GM12878 (cell line): ENCODE measurements around the gene NPM1. TPM values are rescaled to one million over a fixed set of nuclear protein-coding genes. Genes with fewer than 3 reads are reported as not detected.

ENCODE experiments used
- ATAC-seq: fragments of 200-7000 bp; cut with Tn5 transposase; 3 replicates; pipeline ENCODE4 v1.9.1; 2020; ENCODE audit warnings: mild to moderate bottlenecking, moderate library complexity
- BruUV-seq: library from RNA; stranded (reverse); fragments of 400-500 nt; replicated peaks from 2 replicates; lab custom pipeline; 2021; lab: Mats Ljungman, UMichigan
- CTCF ChIA-PET: fragments of 300-600 bp; sonication (Branson Sonifier 250); formaldehyde crosslinking; extraction: SDS; loops from one replicate; lab custom pipeline; 2021; ENCODE audit warnings: inconsistent platforms; lab: Yijun Ruan, JAX
- POLR2A ChIA-PET: fragments of 350-600 bp; formaldehyde crosslinking; extraction: SDS; loops from one replicate; lab custom pipeline; 2021; ENCODE audit warnings: inconsistent platforms; lab: Charles Lee
- RAD21 ChIA-PET: fragments of 300-600 bp; sonication (Branson Sonifier 250); formaldehyde crosslinking; loops from one replicate; lab custom pipeline; 2023; ENCODE audit warnings: antibody characterized with exemption; ENCODE audit not compliant: unreplicated experiment; lab: Charles Lee
- SMC1A ChIA-PET: fragments of 300-600 bp; sonication (Branson Sonifier 250); formaldehyde crosslinking; loops from one replicate; lab custom pipeline; 2023; ENCODE audit not compliant: unreplicated experiment, uncharacterized antibody; lab: Charles Lee
- DNase-seq: peaks from one replicate; pipeline ENCODE4 v3.0.0-alpha.2; 2011; ENCODE audit warnings: low read depth, low spot score
- FAIRE-seq: peaks from 3 replicates; lab custom pipeline; 2011; peaks lifted over from hg19 to GRCh38; lab: Jason Lieb, UNC
- H2AFZ ChIP-seq: 2 replicates; pipeline ENCODE4 v1.6.0; 2011; ENCODE audit warnings: low read depth, low read length, control low read depth; ENCODE audit not compliant: control insufficient read depth
- H3K27ac ChIP-seq: 2 replicates; pipeline ENCODE4 v1.5.1; 2011; ENCODE audit warnings: control low read depth; ENCODE audit not compliant: control insufficient read depth, insufficient read depth
- H3K27me3 ChIP-seq, 2 experiments: replicated peaks in 1 of 2; 2 replicates each; pipeline versions ENCODE4 v1.6.0 to v1.6.1; 2011; ENCODE audit warnings: low read length in 1 of 2; ENCODE audit not compliant: control insufficient read depth in 2 of 2, insufficient read depth in 2 of 2
- H3K36me3 ChIP-seq, 2 experiments: 2 replicates each; pipeline ENCODE4 v1.5.1; 2011; ENCODE audit warnings: low read length in 1 of 2; ENCODE audit not compliant: control insufficient read depth in 2 of 2, insufficient read depth in 2 of 2
- H3K4me1 ChIP-seq: 2 replicates; pipeline ENCODE4 v1.6.1; 2011; ENCODE audit warnings: mild to moderate bottlenecking, low read length, moderate library complexity, mixed read lengths; ENCODE audit not compliant: control insufficient read depth, insufficient read depth
- H3K4me2 ChIP-seq: 2 replicates; pipeline ENCODE4 v1.6.0; 2011; ENCODE audit warnings: control low read depth; ENCODE audit not compliant: control insufficient read depth, insufficient read depth
- H3K4me3 ChIP-seq: fragments of 200-600 bp; sonication (generic); 2 replicates; pipeline ENCODE4 v1.5.1; 2016
- H3K79me2 ChIP-seq: 2 replicates; pipeline ENCODE4 v1.6.0; 2011; ENCODE audit warnings: low read length; ENCODE audit not compliant: control insufficient read depth, insufficient read depth
- H3K9ac ChIP-seq: 2 replicates; pipeline ENCODE4 v1.8.0; 2011; ENCODE audit warnings: low read length, control low read depth, mixed read lengths; ENCODE audit not compliant: control insufficient read depth, insufficient read depth
- H3K9me3 ChIP-seq: replicated peaks from 3 replicates; pipeline ENCODE4 v1.5.1; 2011; ENCODE audit warnings: mild to moderate bottlenecking, low read length; ENCODE audit not compliant: control insufficient read depth, insufficient read depth
- H4K20me1 ChIP-seq: 2 replicates; pipeline ENCODE4 v1.6.0; 2011; ENCODE audit not compliant: control insufficient read depth, insufficient read depth
- CHD4 ChIP-seq: fragments of 200-600 bp; sonication (generic); IDR thresholded peaks from 2 replicates; pipeline ENCODE4 v1.6.1; 2016; ENCODE audit warnings: mild to moderate bottlenecking
- CREB1 ChIP-seq: IDR thresholded peaks from 2 replicates; pipeline ENCODE4 v1.6.1; 2012; ENCODE audit warnings: low read depth, mild to moderate bottlenecking, inconsistent platforms
- ESRRA ChIP-seq: IDR thresholded peaks from 2 replicates; pipeline ENCODE4 v1.6.1; 2012; ENCODE audit warnings: mild to moderate bottlenecking, low read length, improper control_type of control experiment
- FOS ChIP-seq: IDR thresholded peaks from 3 replicates; pipeline ENCODE4 v1.6.1; 2011; ENCODE audit warnings: borderline replicate concordance; ENCODE audit not compliant: insufficient read length; ENCODE audit errors: extremely low read depth
- FOXK2 ChIP-seq: fragments of 450-650 bp; IDR thresholded peaks from 2 replicates; pipeline ENCODE4 v1.6.1; 2017; ENCODE audit warnings: mild to moderate bottlenecking, moderate library complexity
- IKZF2 ChIP-seq, 2 experiments: fragments of 450-650 bp; IDR thresholded peaks; 2 replicates each; pipeline ENCODE4 v1.6.1; 2017; ENCODE audit warnings: mild to moderate bottlenecking in 2 of 2, moderate library complexity in 2 of 2
- JUNB ChIP-seq: IDR thresholded peaks from 2 replicates; pipeline ENCODE4 v1.6.1; 2016; ENCODE audit warnings: antibody characterized with exemption, mild to moderate bottlenecking
- MYB ChIP-seq: fragments of 150-350 bp; IDR thresholded peaks from 2 replicates; pipeline ENCODE4 v1.6.1; 2014; ENCODE audit warnings: mild to moderate bottlenecking, low read depth, low read length, borderline replicate concordance
- NFXL1 ChIP-seq: fragments of 450-650 bp; IDR thresholded peaks from 2 replicates; pipeline ENCODE4 v1.6.1; 2017; ENCODE audit warnings: antibody characterized with exemption, mild to moderate bottlenecking, borderline replicate concordance
- PAX5 ChIP-seq: IDR thresholded peaks from 2 replicates; pipeline ENCODE4 v1.6.1; 2011; ENCODE audit warnings: low read depth, low read length, borderline replicate concordance
- RAD51 ChIP-seq: fragments of 450-650 bp; IDR thresholded peaks from 2 replicates; pipeline ENCODE4 v1.6.1; 2016; ENCODE audit warnings: moderate library complexity, mild to moderate bottlenecking, inconsistent platforms
- RCOR1 ChIP-seq: conservative IDR thresholded peaks from 2 replicates; pipeline ENCODE4 v1.6.1; 2012; ENCODE audit warnings: low read depth, low read length, improper control_type of control experiment
- SIN3A ChIP-seq: IDR thresholded peaks from 2 replicates; pipeline ENCODE4 v1.6.1; 2012; ENCODE audit warnings: low read depth, low read length, improper control_type of control experiment
- YBX1 ChIP-seq: fragments of 450-650 bp; IDR thresholded peaks from 2 replicates; pipeline ENCODE4 v1.6.1; 2016; ENCODE audit warnings: antibody characterized with exemption
- ZNF207 ChIP-seq: fragments of 450-650 bp; IDR thresholded peaks from 2 replicates; pipeline ENCODE4 v1.6.1; 2014; ENCODE audit warnings: antibody characterized with exemption, mild to moderate bottlenecking, borderline replicate concordance
- ZNF217 ChIP-seq: fragments of 450-650 bp; IDR thresholded peaks from 2 replicates; pipeline ENCODE4 v1.6.1; 2017; ENCODE audit warnings: antibody characterized with exemption, mild to moderate bottlenecking
- WGBS: methylation state at CpG from one replicate; pipeline ENCODE4 v1.1.6; 2016; ENCODE audit warnings: low lambda C conversion rate; ENCODE audit not compliant: insufficient replicate concordance, insufficient coverage; ENCODE audit errors: missing lambda C conversion rate; 5-methylcytosine and 5-hydroxymethylcytosine counted together
- in situ Hi-C: fragments of 300-500 bp; cut with MboI; formaldehyde crosslinking; loops from 9 replicates; pipeline ENCODE4 v1.14.3; 2018; ENCODE audit warnings: mixed read lengths
- intact Hi-C: fragments of 100-400 bp; cut with micrococcal nuclease; formaldehyde crosslinking; loops from one replicate; pipeline ENCODE4 v1.14.2; 2022; ENCODE audit not compliant: unreplicated experiment
- polyA plus RNA-seq, 11 experiments: library from polyadenylated mRNA; depleted of rRNA in 4 of 11; unstranded in 6 of 11; stranded (reverse) in 5 of 11; fragments of >200 nt; fragmentation: Nextera tagmentation in 4 of 11; fragmentation: Illumina TruSeq in 1 of 11; extraction: Ambion mirVana in 4 of 11; extraction: Trizol in 1 of 11; gene quantifications; 1 replicate in 1 of 11; 2 replicates in 10 of 11; pipeline versions ENCODE4 v1.2.1 to v1.2.3, GENCODE V29; 2011 to 2016; ENCODE audit warnings: inconsistent platforms in 2 of 11, missing spikeins in 2 of 11, low read depth in 1 of 11
- total RNA-seq, 4 experiments: library from RNA; depleted of rRNA in 3 of 4; stranded (reverse); fragments of >200 nt in 3 of 4; fragmentation: Illumina TruSeq in 1 of 4; extraction: Trizol in 1 of 4; gene quantifications; 2 replicates each; pipeline versions ENCODE4 v1.2.1 to v1.2.3, GENCODE V29; 2013 to 2021
- TF ChIP-seq, protein P1 (sequence below): IDR thresholded peaks from 2 replicates; pipeline ENCODE4 v1.6.1; 2011; ENCODE audit warnings: low read depth, mild to moderate bottlenecking, low read length, moderate library complexity, borderline replicate concordance; ENCODE audit errors: extremely low read depth
- TF ChIP-seq, protein P2 (sequence below): IDR thresholded peaks from 2 replicates; pipeline ENCODE4 v1.6.1; 2011; ENCODE audit warnings: borderline replicate concordance, low read depth, mild to moderate bottlenecking, moderate library complexity, mixed read lengths, low read length; ENCODE audit not compliant: insufficient read depth; ENCODE audit errors: extremely low read length
- TF ChIP-seq, protein P3 (sequence below): IDR thresholded peaks from 2 replicates; pipeline ENCODE4 v1.6.1; 2012; ENCODE audit warnings: low read depth, low read length, improper control_type of control experiment
- TF ChIP-seq, protein P4 (sequence below): fragments of 450-650 bp; IDR thresholded peaks from 2 replicates; pipeline ENCODE4 v1.6.1; 2018; ENCODE audit warnings: mild to moderate bottlenecking, low read depth, moderate library complexity; ENCODE audit not compliant: partially characterized antibody

Gene NPM1
- total and polyA plus RNA-seq, 10 of the 15 experiments (the other 5 are each of a cell fraction or from before 2014, with no cell fraction given), result 1,843 to 5,466 (median 2,866) TPM

DNA sequence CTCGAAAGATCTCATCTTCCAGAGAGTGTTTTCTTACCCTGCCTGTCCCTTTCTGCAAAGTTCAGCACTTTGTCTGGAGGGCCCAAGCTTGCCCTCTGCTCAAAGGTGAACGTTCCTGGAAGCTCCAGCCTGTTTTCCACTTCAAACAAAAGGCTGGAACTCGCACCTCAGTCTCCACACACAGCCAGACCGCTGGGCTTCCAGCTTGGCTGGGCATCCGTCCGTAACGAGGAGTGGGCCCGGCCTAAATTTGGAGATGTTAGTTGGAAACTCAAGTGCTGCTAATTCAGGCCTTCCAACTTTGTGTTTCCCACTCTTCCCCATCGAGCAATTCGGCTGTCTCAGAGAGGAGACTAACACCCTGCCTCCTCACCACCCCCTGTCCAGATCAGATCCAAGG, 66.9 kb downstream of the NPM1 start:
- POLR2A ChIA-PET, result no interaction called here

More for the DNA sequence above, 66.9 kb downstream of the NPM1 start:
- ChIA-PET SMC1A (no interaction called here), RAD21 (no interaction called here), CTCF (no interaction called here)
- H3K4me2 ChIP-seq, result no peak overlapping the region
- H3K79me2 ChIP-seq, result no peaks in the 10 kb centered on the region
- no peaks in the 10 kb centered on the region for H4K20me1 ChIP-seq
- H3K9me3 ChIP-seq, result no peaks in the 10 kb centered on the region
- no peaks in the 10 kb centered on the region for H3K4me1 ChIP-seq
- BruUV-seq, result no TSS peak
- intact Hi-C loops (no loop called here), in situ Hi-C loops (no loop called here)
- FAIRE-seq (no peak), DNase-seq (no peak), ATAC-seq (no peak)
- no peak overlapping the region for H3K9ac ChIP-seq
- no peak overlapping the region for H3K4me3 ChIP-seq
- TF ChIP-seq PAX5, result no peak
- TF ChIP-seq SIN3A, result no peak
- no peak for TF ChIP-seq RCOR1
- TF ChIP-seq, protein P1, sequence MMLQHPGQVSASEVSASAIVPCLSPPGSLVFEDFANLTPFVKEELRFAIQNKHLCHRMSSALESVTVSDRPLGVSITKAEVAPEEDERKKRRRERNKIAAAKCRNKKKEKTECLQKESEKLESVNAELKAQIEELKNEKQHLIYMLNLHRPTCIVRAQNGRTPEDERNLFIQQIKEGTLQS, result no peak
- no peak for TF ChIP-seq CREB1
- no peak for TF ChIP-seq RAD51
- TF ChIP-seq, protein P2, sequence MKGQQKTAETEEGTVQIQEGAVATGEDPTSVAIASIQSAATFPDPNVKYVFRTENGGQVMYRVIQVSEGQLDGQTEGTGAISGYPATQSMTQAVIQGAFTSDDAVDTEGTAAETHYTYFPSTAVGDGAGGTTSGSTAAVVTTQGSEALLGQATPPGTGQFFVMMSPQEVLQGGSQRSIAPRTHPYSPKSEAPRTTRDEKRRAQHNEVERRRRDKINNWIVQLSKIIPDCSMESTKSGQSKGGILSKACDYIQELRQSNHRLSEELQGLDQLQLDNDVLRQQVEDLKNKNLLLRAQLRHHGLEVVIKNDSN, result no peak
- TF ChIP-seq FOS, result no peak
- TF ChIP-seq IKZF2 (IDR thresholded peaks at IDR 0.05), result no peak
- no peak for TF ChIP-seq ZNF217
- TF ChIP-seq MYB, result no peak
- no peak for TF ChIP-seq ZNF207
- TF ChIP-seq CHD4, result no peak
- TF ChIP-seq JUNB, result no peak
- TF ChIP-seq ESRRA, result no peak
- TF ChIP-seq, protein P3, sequence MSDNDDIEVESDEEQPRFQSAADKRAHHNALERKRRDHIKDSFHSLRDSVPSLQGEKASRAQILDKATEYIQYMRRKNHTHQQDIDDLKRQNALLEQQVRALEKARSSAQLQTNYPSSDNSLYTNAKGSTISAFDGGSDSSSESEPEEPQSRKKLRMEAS, result no peak
- TF ChIP-seq, protein P4, sequence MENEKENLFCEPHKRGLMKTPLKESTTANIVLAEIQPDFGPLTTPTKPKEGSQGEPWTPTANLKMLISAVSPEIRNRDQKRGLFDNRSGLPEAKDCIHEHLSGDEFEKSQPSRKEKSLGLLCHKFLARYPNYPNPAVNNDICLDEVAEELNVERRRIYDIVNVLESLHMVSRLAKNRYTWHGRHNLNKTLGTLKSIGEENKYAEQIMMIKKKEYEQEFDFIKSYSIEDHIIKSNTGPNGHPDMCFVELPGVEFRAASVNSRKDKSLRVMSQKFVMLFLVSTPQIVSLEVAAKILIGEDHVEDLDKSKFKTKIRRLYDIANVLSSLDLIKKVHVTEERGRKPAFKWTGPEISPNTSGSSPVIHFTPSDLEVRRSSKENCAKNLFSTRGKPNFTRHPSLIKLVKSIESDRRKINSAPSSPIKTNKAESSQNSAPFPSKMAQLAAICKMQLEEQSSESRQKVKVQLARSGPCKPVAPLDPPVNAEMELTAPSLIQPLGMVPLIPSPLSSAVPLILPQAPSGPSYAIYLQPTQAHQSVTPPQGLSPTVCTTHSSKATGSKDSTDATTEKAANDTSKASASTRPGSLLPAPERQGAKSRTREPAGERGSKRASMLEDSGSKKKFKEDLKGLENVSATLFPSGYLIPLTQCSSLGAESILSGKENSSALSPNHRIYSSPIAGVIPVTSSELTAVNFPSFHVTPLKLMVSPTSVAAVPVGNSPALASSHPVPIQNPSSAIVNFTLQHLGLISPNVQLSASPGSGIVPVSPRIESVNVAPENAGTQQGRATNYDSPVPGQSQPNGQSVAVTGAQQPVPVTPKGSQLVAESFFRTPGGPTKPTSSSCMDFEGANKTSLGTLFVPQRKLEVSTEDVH, result no peak
- no peak for TF ChIP-seq NFXL1
- no peak for TF ChIP-seq FOXK2
- no peak for TF ChIP-seq YBX1
- H2AFZ ChIP-seq, result no peak overlapping the region
- H3K27ac ChIP-seq, result no peak overlapping the region
- 23% methylated on average over 10 of the region's 10 CpGs for WGBS
- H3K27me3 ChIP-seq, result no peaks in the 10 kb centered on the region; a peak in 2 of 4 replicates
- no peaks in the 10 kb centered on the region for H3K36me3 ChIP-seq
